ENCODE measurements around the gene CIC. TPM values are rescaled to one million over a fixed set of nuclear protein-coding genes. Genes with fewer than 3 reads are reported as not detected.
A peak's percentile ranks its signal among the peaks of the same experiment; 100 is the strongest.
"Not testable (repeated sequence)": the region's sequence is repeated elsewhere in the genome, so short reads cannot be mapped to it uniquely, and the experiment has no call there.

The CIC gene
- total and polyA plus RNA-seq, 3 experiments from 2014 or later, result 2.7 to 60.4 (median 53.9) TPM

DNA sequence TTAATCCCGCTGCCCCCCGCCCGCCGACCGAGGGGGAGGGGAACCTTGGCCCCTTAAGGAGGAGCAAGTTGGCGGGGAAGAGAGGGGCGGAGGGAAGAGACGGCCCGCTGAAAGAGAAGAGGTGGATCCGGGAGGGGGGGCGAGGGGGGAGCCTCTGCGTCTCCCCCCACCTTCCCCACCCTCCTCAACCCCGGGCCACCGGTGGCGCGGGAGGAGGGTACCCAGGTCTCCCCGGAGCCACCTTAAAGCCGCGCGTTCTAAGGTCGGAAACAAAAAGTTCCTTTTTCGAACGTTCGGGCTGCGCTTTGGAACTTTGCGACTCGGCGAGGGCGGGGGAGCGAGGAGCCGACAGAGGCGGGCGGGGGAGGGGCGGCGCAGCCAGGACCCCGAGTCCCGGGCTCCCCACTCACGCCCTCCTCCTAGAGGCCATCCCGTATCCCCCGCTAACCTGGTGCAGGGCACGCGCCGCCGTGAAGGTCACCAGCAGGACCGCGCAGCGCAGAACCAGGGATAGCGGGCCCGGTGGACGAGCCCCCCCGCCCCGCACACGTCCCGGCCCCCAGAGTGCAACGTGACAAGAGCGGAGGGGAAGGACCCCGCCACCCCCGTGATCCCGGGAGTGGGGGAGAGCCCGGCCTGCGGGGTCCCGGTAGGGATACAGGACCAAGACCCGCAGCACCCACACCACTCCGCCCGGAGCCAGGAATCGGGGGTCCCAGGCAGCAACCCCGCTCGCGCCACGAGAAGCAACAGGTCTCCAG is 14.8 kb upstream of the CIC start:
- Mint-ChIP-seq H3K36me3 (peaks cover 0 to 9% (median 0%) of the 10 kb centered on the region in 3 donors), H3K27me3 (peaks cover 0 to 9% of the 10 kb centered on the region in 2 donors)

GRCh38 chr19:42254850-42255765 is 13.9 kb upstream of the CIC start, which contains the start of gene ERF:
ERF (minus strand) TSS chr19:42255128; CDS start chr19:42254999, 129 bp downstream.
- no peaks in the 10 kb centered on the region for H3K27me3 ChIP-seq (ENCODE audit: insufficient read depth, low read length, poor library complexity, severe bottlenecking)
- H3K9me3 ChIP-seq (ENCODE audit: low read length), result no peaks in the 10 kb centered on the region
- peak within 1 kb of the TSS; percentile 73 to 94 (median 81) for H3K4me3 Mint-ChIP-seq
- peak; percentile 90 to 96 (median 93) for DNase-seq
- CTCF ChIA-PET, result interaction anchor here (0.9 to 1.5 kb wide), 5 partner anchors 10 to 123 kb away, joined by 3 to 5 read pairs (median 4); partner anchors contain the start of gene POU2F2
- peaks cover 0 to 1% (median 0%) of the 10 kb centered on the region in 5 donors for H3K9me3 Mint-ChIP-seq
- POLR2A ChIA-PET, result interaction anchor here (0.8 to 1.0 kb wide), 2 partner anchors 8 to 12 kb away, joined by 4 to 6 read pairs; no protein-coding TSS in a partner anchor
- H3K4me1 ChIP-seq (ENCODE audit: insufficient read depth, low read length), result peaks cover 36% of the 10 kb centered on the region
- peak within 1 kb of the TSS; percentile 96 for H3K27ac ChIP-seq (ENCODE audit: low read depth, low read length)
- H3K36me3 ChIP-seq (ENCODE audit: insufficient read depth, low read length), result no peaks in the 10 kb centered on the region
- peak within 1 kb of the TSS; percentile 54 to 91 (median 80) for H3K27ac Mint-ChIP-seq
- peaks cover 0 to 9% of the 10 kb centered on the region in 2 donors for H3K27me3 Mint-ChIP-seq
- H3K36me3 Mint-ChIP-seq, result peaks cover 0 to 3% (median 0%) of the 10 kb centered on the region in 3 donors
- H3K4me3 ChIP-seq (ENCODE audit: low read length), result peak within 1 kb of the TSS; percentile 90
- H3K4me1 Mint-ChIP-seq, result peaks cover 24 to 37% (median 27%) of the 10 kb centered on the region in 3 donors

More for the DNA sequence above, 14.8 kb upstream of the CIC start:
- ChIA-PET POLR2A (no interaction called here), CTCF (no interaction called here)
- Histone ChIP-seq H3K27ac (ENCODE audit: low read depth, low read length) (peak overlapping the region; percentile 96), H3K4me3 (ENCODE audit: low read length) (peak overlapping the region; percentile 90), H3K36me3 (ENCODE audit: insufficient read depth, low read length) (no peaks in the 10 kb centered on the region), H3K9me3 (ENCODE audit: low read length) (no peaks in the 10 kb centered on the region), H3K27me3 (ENCODE audit: insufficient read depth, low read length, poor library complexity, severe bottlenecking) (no peaks in the 10 kb centered on the region), H3K4me1 (ENCODE audit: insufficient read depth, low read length) (peaks cover 36% of the 10 kb centered on the region)
- H3K4me1 Mint-ChIP-seq, result peaks cover 24 to 41% (median 27%) of the 10 kb centered on the region in 3 donors
- H3K9me3 Mint-ChIP-seq, result peaks cover 0 to 1% (median 0%) of the 10 kb centered on the region in 5 donors
- H3K4me3 Mint-ChIP-seq, result peak overlapping the region; percentile 73 to 94 (median 81)
- H3K27ac Mint-ChIP-seq, result peak overlapping the region in 7 of 8 donors; percentile 40 to 91 (median 74)
- peak; percentile 67 to 87 (median 76) for DNase-seq

DNA sequence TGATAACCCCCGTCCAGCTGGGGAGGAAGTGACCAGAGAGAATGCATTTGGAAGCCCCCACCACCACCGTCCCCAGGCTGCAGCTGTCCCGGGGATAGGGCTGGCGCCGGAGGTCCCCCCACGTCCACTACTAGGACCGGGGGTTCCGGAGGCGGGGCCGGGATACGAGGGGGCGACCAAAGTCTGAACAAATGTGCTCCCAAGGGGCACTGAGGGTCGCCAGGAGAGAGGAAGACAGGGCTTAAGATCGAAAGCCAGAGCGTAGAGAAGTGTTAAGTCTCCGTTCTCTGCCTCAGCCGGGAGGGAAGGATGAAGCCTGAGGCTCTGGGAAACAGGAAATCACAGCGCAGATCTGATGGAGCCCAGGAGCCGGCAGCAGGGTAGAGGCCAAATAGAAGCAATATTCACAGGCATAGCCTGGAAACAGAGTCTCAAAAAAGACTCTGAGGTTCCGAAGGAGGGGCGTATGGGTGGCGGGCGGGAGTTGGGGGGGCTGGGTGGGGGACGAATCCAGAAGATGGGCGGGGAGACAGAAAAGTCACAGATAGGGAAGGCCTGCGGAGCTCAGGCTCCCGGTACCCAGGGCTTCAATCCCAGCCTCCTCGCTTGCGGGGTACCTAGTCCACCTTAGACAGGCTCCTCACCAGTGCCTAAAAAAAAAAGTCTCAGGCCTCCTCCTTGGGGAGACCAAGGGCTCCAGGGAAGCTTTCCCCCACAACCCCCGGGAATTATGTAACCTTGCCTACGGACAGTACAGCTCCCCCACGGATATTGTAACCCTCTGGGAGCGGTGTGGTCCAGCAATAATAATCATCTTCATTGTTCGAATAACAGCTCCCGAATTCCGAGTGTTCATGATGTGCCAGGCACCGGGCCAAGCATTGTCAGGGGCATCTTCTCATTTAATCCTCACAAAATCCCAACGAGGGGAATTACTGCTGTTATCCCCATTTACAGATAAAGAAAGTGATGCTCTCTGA is 13.0 kb upstream of the CIC start:
- Histone ChIP-seq H3K27me3 (ENCODE audit: insufficient read depth, low read length, poor library complexity, severe bottlenecking) (no peaks in the 10 kb centered on the region), H3K27ac (ENCODE audit: low read depth, low read length) (peak overlapping the region; percentile 57), H3K36me3 (ENCODE audit: insufficient read depth, low read length) (no peaks in the 10 kb centered on the region), H3K4me3 (ENCODE audit: low read length) (peak overlapping the region; percentile 66), H3K4me1 (ENCODE audit: insufficient read depth, low read length) (peaks cover 27% of the 10 kb centered on the region), H3K9me3 (ENCODE audit: low read length) (no peaks in the 10 kb centered on the region)
- CTCF ChIA-PET, result interaction anchor here (0.8 to 1.5 kb wide), 6 partner anchors 11 to 124 kb away, joined by 3 to 5 read pairs (median 4); partner anchors contain the start of gene POU2F2
- H3K27me3 Mint-ChIP-seq, result peaks cover 0 to 9% of the 10 kb centered on the region in 2 donors
- peaks cover 0 to 2% (median 0%) of the 10 kb centered on the region in 3 donors for H3K36me3 Mint-ChIP-seq
- H3K9me3 Mint-ChIP-seq, result peaks cover 0 to 1% (median 0%) of the 10 kb centered on the region in 5 donors
- peaks cover 21 to 29% (median 27%) of the 10 kb centered on the region in 3 donors for H3K4me1 Mint-ChIP-seq
- peak overlapping the region; percentile 67 to 94 (median 81) for H3K4me3 Mint-ChIP-seq
- POLR2A ChIA-PET, result interaction anchor here (0.6 to 1.0 kb wide), 3 partner anchors 13 to 141 kb away, joined by 3 to 4 read pairs (median 3); no protein-coding TSS in a partner anchor
- peak overlapping the region; percentile 40 to 91 (median 80) for H3K27ac Mint-ChIP-seq
- DNase-seq, result peak in 1 of 5 donors; percentile 50

- POLR2A ChIA-PET, result interaction anchor here (0.7 to 1.4 kb wide), 2 partner anchors 13 to 1128 kb away, joined by 4 to 5 read pairs; no protein-coding TSS in a partner anchor
- Mint-ChIP-seq H3K4me1 (peaks cover 9 to 14% (median 13%) of the 10 kb centered on the region in 3 donors), H3K27ac (peak overlapping the region in 1 of 8 donors; percentile 30)
- not testable (repeated sequence) for H3K27me3 ChIP-seq (ENCODE audit: insufficient read depth, low read length, poor library complexity, severe bottlenecking); H3K27me3 Mint-ChIP-seq; H3K4me3 Mint-ChIP-seq; H3K27ac ChIP-seq (ENCODE audit: low read depth, low read length); H3K36me3 ChIP-seq (ENCODE audit: insufficient read depth, low read length); H3K4me3 ChIP-seq (ENCODE audit: low read length); DNase-seq; H3K9me3 ChIP-seq (ENCODE audit: low read length); H3K9me3 Mint-ChIP-seq; H3K36me3 Mint-ChIP-seq
- peaks cover 12% of the 10 kb centered on the region for H3K4me1 ChIP-seq (ENCODE audit: insufficient read depth, low read length)
- CTCF ChIA-PET, result interaction anchor here (1.2 kb wide), 1 partner anchor 73 kb away, joined by 4 read pairs; no protein-coding TSS in a partner anchor
Observed at GRCh38 chr19:42257842-42258241, 11.2 kb upstream of the CIC start.

- Histone ChIP-seq H3K4me3 (ENCODE audit: low read length) (no peak overlapping the region), H3K4me1 (ENCODE audit: insufficient read depth, low read length) (no peaks in the 10 kb centered on the region), H3K36me3 (ENCODE audit: insufficient read depth, low read length) (no peaks in the 10 kb centered on the region), H3K27me3 (ENCODE audit: insufficient read depth, low read length, poor library complexity, severe bottlenecking) (no peaks in the 10 kb centered on the region), H3K27ac (ENCODE audit: low read depth, low read length) (no peak overlapping the region), H3K9me3 (ENCODE audit: low read length) (no peaks in the 10 kb centered on the region)
- Mint-ChIP-seq H3K27me3 (peaks cover 0 to 4% of the 10 kb centered on the region in 2 donors), H3K27ac (peak overlapping the region in 1 of 8 donors; percentile 44), H3K36me3 (no peaks in the 10 kb centered on the region), H3K4me1 (peaks cover 0 to 2% (median 1%) of the 10 kb centered on the region in 3 donors), H3K9me3 (no peaks in the 10 kb centered on the region), H3K4me3 (peak overlapping the region in 1 of 7 donors; percentile 34)
- DNase-seq, result no peak
- ChIA-PET POLR2A (no interaction called here), CTCF (interaction anchor here (1.3 kb wide), 1 partner anchor 151 kb away, joined by 3 read pairs; no protein-coding TSS in a partner anchor)
Observed at GRCh38 chr19:42261763-42262162, 7.3 kb upstream of the CIC start.

DNA sequence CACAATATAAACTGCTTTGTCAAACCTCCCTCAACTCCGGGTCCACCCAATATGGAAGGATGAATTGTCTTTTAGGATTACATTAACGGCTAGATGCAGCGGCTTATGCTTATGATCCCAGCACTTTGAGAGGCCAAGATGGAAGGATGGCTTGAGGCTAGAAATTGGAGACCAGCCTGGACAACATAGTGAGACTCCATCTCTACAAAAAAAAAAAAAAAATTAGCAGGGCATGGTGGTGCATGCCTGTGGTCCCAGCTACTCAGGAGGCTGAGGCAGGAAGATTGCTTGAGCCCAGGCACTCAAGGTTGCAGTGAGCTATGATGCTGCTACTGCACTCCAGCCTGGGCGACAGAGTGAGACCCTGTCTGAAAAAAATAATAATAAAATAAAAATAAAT is 2.9 kb upstream of the CIC start:
- peaks cover 16 to 28% (median 17%) of the 10 kb centered on the region in 3 donors for H3K4me1 Mint-ChIP-seq
- H3K9me3 ChIP-seq (ENCODE audit: low read length); H3K27me3 ChIP-seq (ENCODE audit: insufficient read depth, low read length, poor library complexity, severe bottlenecking); H3K36me3 ChIP-seq (ENCODE audit: insufficient read depth, low read length); H3K27me3 Mint-ChIP-seq; POLR2A ChIA-PET; H3K4me3 ChIP-seq (ENCODE audit: low read length); H3K36me3 Mint-ChIP-seq; H3K9me3 Mint-ChIP-seq; DNase-seq; H3K27ac ChIP-seq (ENCODE audit: low read depth, low read length): not testable (repeated sequence)
- H3K27ac Mint-ChIP-seq, result peak overlapping the region in 1 of 8 donors; percentile 7
- peaks cover 23% of the 10 kb centered on the region for H3K4me1 ChIP-seq (ENCODE audit: insufficient read depth, low read length)
- H3K4me3 Mint-ChIP-seq, result peak overlapping the region in 1 of 7 donors; percentile 1
- CTCF ChIA-PET, result interaction anchor here (1.0 kb wide), 1 partner anchor 13 kb away, joined by 3 read pairs; no protein-coding TSS in a partner anchor

Measured in CD8-positive, alpha-beta memory T cell (primary cell).